OCI-LY3 (cell line): ENCODE measurements around the gene TUG1.

Experiments
- H2AFZ ChIP-seq: fragments of 200-600, 300-600 bp; shearing (Covaris generic); 2 replicates; pipeline ENCODE4 v1.6.0; 2014; ENCODE audit warnings: antibody characterized with exemption, low read depth, low read length
- H3K27ac ChIP-seq: fragments of 200-600, 300-600 bp; sonication (generic); 2 replicates; pipeline ENCODE4 v1.5.1; 2014; ENCODE audit warnings: mild to moderate bottlenecking, low read length, moderate library complexity, mixed read lengths
- H3K27me3 ChIP-seq: fragments of 200-600, 300-600 bp; sonication (generic); 2 replicates; pipeline ENCODE4 v1.6.1; 2014; ENCODE audit warnings: low read depth, low read length, mixed read lengths
- H3K36me3 ChIP-seq: fragments of 200-600, 300-600 bp; sonication (generic); replicated peaks from 2 replicates; pipeline ENCODE3; 2014; ENCODE audit warnings: low read depth, low read length, mixed read lengths
- H3K4me1 ChIP-seq: fragments of 300-600, 200-600 bp; sonication (generic); 2 replicates; pipeline ENCODE4 v1.6.1; 2014; ENCODE audit warnings: low read length, mixed read lengths
- H3K4me2 ChIP-seq: fragments of 200-600, 300-600 bp; sonication (generic); 2 replicates; pipeline ENCODE4 v1.6.1; 2014; ENCODE audit warnings: low read length, mixed read lengths
- H3K4me3 ChIP-seq: fragments of 300-600, 200-600 bp; sonication (generic); 2 replicates; pipeline ENCODE4 v1.5.1; 2014; ENCODE audit warnings: antibody characterized with exemption, mild to moderate bottlenecking, low read length, moderate library complexity
- H3K79me2 ChIP-seq: fragments of 300-600, 200-600 bp; shearing (Covaris generic); 2 replicates; pipeline ENCODE4 v1.6.1; 2014; ENCODE audit warnings: mild to moderate bottlenecking, low read length, mixed read lengths
- H3K9ac ChIP-seq: fragments of 300-600, 200-600 bp; shearing (Covaris generic); 2 replicates; pipeline ENCODE4 v1.6.0; 2014; ENCODE audit warnings: mild to moderate bottlenecking, low read length, moderate library complexity
- H3K9me3 ChIP-seq: fragments of 200-600, 300-600 bp; shearing (Covaris generic); 2 replicates; pipeline ENCODE4 v1.6.1; 2014; ENCODE audit warnings: low read length, mixed read lengths; ENCODE audit not compliant: insufficient read depth
- H4K20me1 ChIP-seq: fragments of 200-600, 300-600 bp; sonication (generic); 2 replicates; pipeline ENCODE4 v1.6.1; 2016; ENCODE audit warnings: low read length, mixed read lengths; ENCODE audit not compliant: insufficient read depth
- EZH2phosphoT487 ChIP-seq: fragments of 200-600 bp; shearing (Covaris generic); IDR thresholded peaks from 2 replicates; pipeline ENCODE4 v1.6.1; 2018; ENCODE audit warnings: antibody characterized with exemption, mixed run types, low read depth
- TF ChIP-seq, protein P1 (sequence below): fragments of 200-600, 300-600 bp; sonication (generic); IDR thresholded peaks from 2 replicates; pipeline ENCODE4 v1.5.1; 2014; ENCODE audit warnings: antibody characterized with exemption, low read length, low read depth

TUG1 gene

DNA sequence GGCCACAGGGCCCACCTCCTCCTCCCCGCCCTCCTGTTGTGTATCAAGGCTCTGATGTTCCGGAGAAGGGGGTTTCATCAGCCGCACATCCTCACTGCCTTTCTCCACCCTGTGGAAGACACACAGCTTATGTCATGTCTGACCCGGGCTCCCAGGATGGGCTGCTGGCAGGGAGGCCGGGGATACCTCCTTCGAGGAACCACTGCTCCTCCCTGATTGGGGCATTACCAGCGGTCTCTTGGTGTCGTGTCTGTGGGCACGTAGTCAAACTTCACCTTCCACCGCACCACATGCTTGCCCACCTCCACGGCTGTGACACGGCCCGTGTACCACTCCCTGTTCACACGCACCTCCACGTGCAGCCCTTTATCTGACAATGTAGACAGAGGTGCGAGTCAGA is 36.4 kb upstream of the TUG1 start:
- H2AFZ ChIP-seq, result no peak overlapping the region
- no peak overlapping the region for H3K4me2 ChIP-seq
- no peaks in the 10 kb centered on the region for H3K4me1 ChIP-seq

DNA sequence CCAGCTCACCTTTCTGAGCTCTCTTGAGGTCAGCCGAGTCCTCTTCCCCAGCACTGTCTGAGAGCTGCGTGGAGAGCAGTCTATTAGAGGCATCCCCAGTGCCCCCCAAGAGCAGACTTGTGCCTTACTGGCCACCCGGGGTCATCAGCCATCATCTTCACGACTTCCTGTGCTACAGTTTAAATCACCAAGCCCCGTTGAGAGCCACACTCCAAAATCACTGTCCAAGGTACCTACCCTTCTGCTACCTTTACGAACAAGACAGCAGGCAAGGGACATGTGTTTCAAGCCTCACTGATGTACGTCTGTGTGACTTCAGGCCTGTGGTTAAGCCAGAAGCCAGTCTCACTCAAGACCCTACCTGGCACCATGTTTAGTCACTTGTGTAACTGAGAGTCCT is 35.6 kb upstream of the TUG1 start:
- TF ChIP-seq, protein P1, sequence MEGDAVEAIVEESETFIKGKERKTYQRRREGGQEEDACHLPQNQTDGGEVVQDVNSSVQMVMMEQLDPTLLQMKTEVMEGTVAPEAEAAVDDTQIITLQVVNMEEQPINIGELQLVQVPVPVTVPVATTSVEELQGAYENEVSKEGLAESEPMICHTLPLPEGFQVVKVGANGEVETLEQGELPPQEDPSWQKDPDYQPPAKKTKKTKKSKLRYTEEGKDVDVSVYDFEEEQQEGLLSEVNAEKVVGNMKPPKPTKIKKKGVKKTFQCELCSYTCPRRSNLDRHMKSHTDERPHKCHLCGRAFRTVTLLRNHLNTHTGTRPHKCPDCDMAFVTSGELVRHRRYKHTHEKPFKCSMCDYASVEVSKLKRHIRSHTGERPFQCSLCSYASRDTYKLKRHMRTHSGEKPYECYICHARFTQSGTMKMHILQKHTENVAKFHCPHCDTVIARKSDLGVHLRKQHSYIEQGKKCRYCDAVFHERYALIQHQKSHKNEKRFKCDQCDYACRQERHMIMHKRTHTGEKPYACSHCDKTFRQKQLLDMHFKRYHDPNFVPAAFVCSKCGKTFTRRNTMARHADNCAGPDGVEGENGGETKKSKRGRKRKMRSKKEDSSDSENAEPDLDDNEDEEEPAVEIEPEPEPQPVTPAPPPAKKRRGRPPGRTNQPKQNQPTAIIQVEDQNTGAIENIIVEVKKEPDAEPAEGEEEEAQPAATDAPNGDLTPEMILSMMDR, result no peak
- TF ChIP-seq EZH2phosphoT487, result no peak
- H3K9ac ChIP-seq, result no peak overlapping the region

More for the DNA sequence above, 36.4 kb upstream of the TUG1 start:
- Histone ChIP-seq H3K4me3 (no peak overlapping the region), H3K9ac (no peak overlapping the region), H3K79me2 (no peaks in the 10 kb centered on the region), H3K27me3 (no peaks in the 10 kb centered on the region), H3K36me3 (peaks cover 87% of the 10 kb centered on the region), H3K9me3 (no peaks in the 10 kb centered on the region), H3K27ac (no peak overlapping the region), H4K20me1 (no peaks in the 10 kb centered on the region)
- TF ChIP-seq EZH2phosphoT487, result no peak
- TF ChIP-seq, protein P1, result no peak

DNA sequence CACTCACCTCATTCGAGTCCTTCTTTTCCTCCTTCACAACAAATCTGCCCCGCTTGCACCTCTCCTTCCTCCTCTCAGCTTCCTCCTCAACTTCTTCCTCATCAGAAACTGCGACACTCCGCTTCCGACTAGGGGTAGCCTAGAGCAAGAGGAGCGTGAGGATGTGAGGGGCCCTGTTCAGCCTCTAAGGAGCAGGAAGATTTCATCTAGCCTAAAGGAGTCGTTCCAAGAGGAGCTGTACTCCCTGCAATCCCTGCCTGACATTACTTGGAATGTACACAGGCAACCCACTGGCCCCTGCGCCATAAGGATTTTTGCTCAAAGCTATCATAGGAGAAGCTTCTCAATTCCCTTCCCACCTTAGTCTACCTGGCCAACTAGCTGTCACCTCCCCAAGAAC is 35.0 kb upstream of the TUG1 start:
- no peak overlapping the region for H3K9ac ChIP-seq
- no peaks in the 10 kb centered on the region for H3K9me3 ChIP-seq
- peaks cover 84% of the 10 kb centered on the region for H3K36me3 ChIP-seq
- TF ChIP-seq, protein P1, result no peak
- no peak for TF ChIP-seq EZH2phosphoT487
- no peaks in the 10 kb centered on the region for H3K79me2 ChIP-seq
- H3K4me1 ChIP-seq, result no peaks in the 10 kb centered on the region
- no peak overlapping the region for H3K4me2 ChIP-seq
- H3K27me3 ChIP-seq, result no peaks in the 10 kb centered on the region
- no peaks in the 10 kb centered on the region for H4K20me1 ChIP-seq
- no peak overlapping the region for H2AFZ ChIP-seq
- H3K4me3 ChIP-seq, result no peak overlapping the region
- H3K27ac ChIP-seq, result no peak overlapping the region

More for the DNA sequence above, 35.6 kb upstream of the TUG1 start:
- H3K4me3 ChIP-seq, result no peak overlapping the region
- H2AFZ ChIP-seq, result no peak overlapping the region
- peaks cover 85% of the 10 kb centered on the region for H3K36me3 ChIP-seq
- H3K9me3 ChIP-seq, result no peaks in the 10 kb centered on the region
- H3K79me2 ChIP-seq, result no peaks in the 10 kb centered on the region
- H3K4me1 ChIP-seq, result no peaks in the 10 kb centered on the region
- no peaks in the 10 kb centered on the region for H3K27me3 ChIP-seq
- no peak overlapping the region for H3K27ac ChIP-seq
- no peak overlapping the region for H3K4me2 ChIP-seq
- H4K20me1 ChIP-seq, result no peaks in the 10 kb centered on the region

DNA sequence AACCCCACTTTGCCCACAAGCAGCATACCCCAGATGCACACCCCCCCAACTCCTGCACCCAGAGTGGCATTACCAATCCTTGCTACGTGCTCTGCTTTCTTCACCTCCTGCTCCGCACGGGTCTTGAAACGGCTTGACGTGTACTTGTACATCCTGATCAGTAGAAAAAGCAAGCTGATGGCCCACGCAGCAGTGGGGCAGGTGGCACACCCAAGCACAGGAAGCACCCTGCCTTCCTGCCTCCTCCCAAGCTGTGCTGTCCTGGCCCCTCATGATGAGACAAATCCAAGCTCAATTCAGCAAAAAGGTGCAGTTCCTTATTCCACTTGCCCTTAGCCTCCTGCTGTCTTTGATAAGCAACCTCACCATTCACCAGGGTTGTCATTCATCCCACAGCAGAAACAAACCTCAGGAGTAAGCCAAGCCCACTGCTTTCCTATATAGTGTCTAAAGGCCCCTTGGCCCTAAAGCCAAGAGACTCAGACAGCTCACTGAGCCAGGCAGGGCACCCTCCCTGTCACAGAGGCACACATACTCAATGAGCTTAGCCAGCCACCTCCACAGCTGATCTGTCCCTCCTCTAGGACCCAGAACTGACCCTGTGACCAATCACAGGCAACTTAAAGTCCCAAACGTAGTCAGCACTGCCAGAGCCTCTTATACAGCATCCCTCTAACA is 28.2 kb upstream of the TUG1 start:
- Histone ChIP-seq H3K36me3 (peaks cover 78% of the 10 kb centered on the region), H3K27me3 (no peaks in the 10 kb centered on the region), H3K9me3 (no peaks in the 10 kb centered on the region)

More for the DNA sequence above, 28.2 kb upstream of the TUG1 start:
- Histone ChIP-seq H3K4me2 (no peak overlapping the region), H3K4me1 (no peaks in the 10 kb centered on the region), H2AFZ (no peak overlapping the region), H3K79me2 (no peaks in the 10 kb centered on the region), H3K9ac (no peak overlapping the region), H3K4me3 (no peak overlapping the region), H4K20me1 (0 out of 2 replicates have a peak, but pooled peaks cover 2% of the 10 kb centered on the region), H3K27ac (no peak overlapping the region)
- TF ChIP-seq EZH2phosphoT487, result no peak
- TF ChIP-seq, protein P1, result no peak
